Measurements from ENCODE around the gene AGAP1. TPM values are rescaled to one million over a fixed set of nuclear protein-coding genes. Genes with fewer than 3 reads are reported as not detected.
"Not testable (repeated sequence)": the region's sequence is repeated elsewhere in the genome, so short reads cannot be mapped to it uniquely, and the experiment has no call there.

AGAP1 gene
- total RNA-seq, 1 donor = 10.8 TPM

DNA sequence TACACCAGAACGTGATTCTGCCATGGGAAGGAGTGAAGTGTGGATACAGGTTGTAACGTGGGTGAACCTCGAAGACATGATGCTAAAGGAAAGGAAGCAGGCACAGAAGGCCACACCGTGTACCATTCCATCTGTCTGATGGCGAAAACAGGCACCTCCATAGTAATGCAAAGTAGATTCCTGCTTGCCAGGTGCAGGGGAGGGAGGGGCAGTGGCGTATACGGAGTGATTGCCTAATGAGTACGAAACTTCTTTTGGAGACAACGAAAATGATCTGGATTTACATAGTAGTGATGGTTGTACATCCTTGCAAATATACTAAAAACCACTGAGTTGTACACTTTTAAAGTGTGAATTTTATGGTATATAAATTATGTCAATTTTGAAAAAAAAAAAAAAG is 567.7 kb downstream of the AGAP1 start:
- no peak for DNase-seq (ENCODE audit: low read depth)
- no peak overlapping the region for H3K4me3 ChIP-seq (ENCODE audit: low read depth, low read length)
- no peak for TF ChIP-seq CTCF (IDR thresholded peaks at IDR 0.05; ENCODE audit: insufficient read depth, low read depth, low read length)

- no peak for DNase-seq (ENCODE audit: low read depth)
- no peak overlapping the region for H3K4me3 ChIP-seq (ENCODE audit: low read depth, low read length)
- TF ChIP-seq CTCF (IDR thresholded peaks at IDR 0.05; ENCODE audit: insufficient read depth, low read depth, low read length) = no peak
Measured at GRCh38 chr2:236061899-236062298, 568.1 kb downstream of the AGAP1 start.

DNA sequence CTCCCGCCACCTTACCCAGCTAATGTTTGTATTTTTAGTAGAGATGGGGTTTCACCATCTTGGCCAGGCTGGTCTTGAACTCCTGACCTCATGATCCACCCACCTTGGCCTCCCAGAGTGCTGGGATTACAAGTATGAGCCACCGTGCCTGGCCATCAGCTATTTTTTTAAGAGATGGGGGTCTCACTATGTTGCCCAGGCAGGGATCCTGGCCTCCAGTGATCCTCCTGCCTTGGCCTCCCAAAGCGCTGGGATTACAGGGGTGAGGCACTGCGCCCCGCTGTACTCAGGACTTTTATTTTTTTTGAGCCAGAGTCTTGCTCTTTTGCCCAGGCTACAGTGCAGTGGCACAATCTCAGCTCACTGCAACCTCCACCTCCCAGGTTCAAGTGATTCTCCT is 569.0 kb downstream of the AGAP1 start:
- not testable (repeated sequence) for H3K4me3 ChIP-seq (ENCODE audit: low read depth, low read length); DNase-seq (ENCODE audit: low read depth)

- DNase-seq (ENCODE audit: low read depth) = no peak
- no peak for TF ChIP-seq CTCF (IDR thresholded peaks at IDR 0.05; ENCODE audit: insufficient read depth, low read depth, low read length)
- H3K4me3 ChIP-seq (ENCODE audit: low read depth, low read length) = no peak overlapping the region
Measured at GRCh38 chr2:236063994-236064393, 570.2 kb downstream of the AGAP1 start.

DNA sequence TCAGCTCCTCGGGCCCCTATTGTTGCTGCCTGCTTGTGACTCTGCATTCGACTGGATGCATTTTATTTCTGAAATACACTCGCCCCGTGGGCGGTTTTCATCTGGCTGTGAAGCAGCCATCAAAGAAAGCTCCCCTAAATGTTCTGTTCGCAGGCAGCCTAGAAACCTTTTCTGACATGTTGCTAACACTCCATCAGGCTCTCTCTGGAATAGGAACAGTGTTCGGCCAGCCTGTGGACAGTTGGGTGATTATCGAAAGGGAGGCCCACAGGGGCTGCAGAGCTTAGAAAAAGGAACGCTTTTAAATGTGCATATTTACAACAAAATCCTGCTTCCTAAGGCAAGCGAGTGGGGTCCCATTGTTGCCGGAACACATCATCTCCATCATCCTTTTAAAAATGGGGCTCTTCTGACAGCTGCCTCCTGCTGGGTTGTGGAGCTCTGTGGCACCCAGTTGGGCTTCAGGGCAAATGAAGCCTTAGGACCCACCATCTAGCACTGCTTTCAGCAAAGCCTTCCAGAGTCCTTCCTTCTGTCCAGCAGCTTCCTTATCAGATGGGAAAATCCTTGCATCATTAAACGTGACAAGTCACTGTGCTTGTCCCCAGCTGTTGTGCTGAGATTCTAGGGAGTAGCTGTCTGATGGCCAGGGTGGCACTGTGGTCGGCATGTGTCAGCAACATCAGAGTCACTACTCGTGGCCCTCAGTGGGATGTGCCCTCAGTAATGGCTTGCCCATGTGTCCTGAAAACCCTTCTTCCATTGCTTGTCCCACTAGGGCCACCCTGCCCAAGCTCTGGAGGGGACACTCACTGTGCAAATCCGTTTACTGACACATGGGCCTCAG is 571.7 kb downstream of the AGAP1 start:
- TF ChIP-seq CTCF (IDR thresholded peaks at IDR 0.05; ENCODE audit: insufficient read depth, low read depth, low read length) = no peak
- H3K4me3 ChIP-seq (ENCODE audit: low read depth, low read length) = no peak overlapping the region
- no peak for DNase-seq (ENCODE audit: low read depth)

GRCh38 chr2:236070236-236070635 is 576.4 kb downstream of the AGAP1 start:
- no peak for TF ChIP-seq CTCF (IDR thresholded peaks at IDR 0.05; ENCODE audit: insufficient read depth, low read depth, low read length)
- H3K4me3 ChIP-seq (ENCODE audit: low read depth, low read length) = no peak overlapping the region

GRCh38 chr2:236073246-236073645 is 579.4 kb downstream of the AGAP1 start:
- DNase-seq (ENCODE audit: low read depth) = peak; percentile 98
- H3K4me3 ChIP-seq (ENCODE audit: low read depth, low read length) = no peak overlapping the region
- no peak for TF ChIP-seq CTCF (IDR thresholded peaks at IDR 0.05; ENCODE audit: insufficient read depth, low read depth, low read length)

More at GRCh38 chr2:236070236-236070635, 576.4 kb downstream of the AGAP1 start:
- DNase-seq (ENCODE audit: low read depth) = no peak

Measured in fibroblast of villous mesenchyme (primary cell).